GM12865 (cell line): ENCODE results near the gene UBAC2.
"Not testable (repeated sequence)": the region's sequence is repeated elsewhere in the genome, so short reads cannot be mapped to it uniquely, and the experiment has no call there.

Experiments
- DNase-seq: peaks from one replicate; pipeline ENCODE4 v3.0.0; 2010; ENCODE audit warnings: low read depth
- H3K4me3 ChIP-seq: 2 replicates; pipeline ENCODE4 v1.5.1; 2011; ENCODE audit warnings: mild to moderate bottlenecking, low read depth, low read length, control low read depth
- CTCF ChIP-seq: IDR thresholded peaks from 2 replicates; pipeline ENCODE4 v1.5.1; 2011; ENCODE audit warnings: low read length, control low read depth, low read depth, inconsistent platforms; ENCODE audit not compliant: insufficient read depth; ENCODE audit errors: missing control alignments

UBAC2 gene

GRCh38 chr13:99237981-99238662 lies 37.5 kb downstream of the UBAC2 start:
- H3K4me3 ChIP-seq = peak overlapping the region; percentile 5; the same call in 1 of the 2 replicates
- TF ChIP-seq CTCF = no peak
- peak; percentile 57 for DNase-seq

GRCh38 chr13:99246100-99246499 lies 45.4 kb downstream of the UBAC2 start:
- no peak for DNase-seq
- TF ChIP-seq CTCF = no peak
- H3K4me3 ChIP-seq = no peak overlapping the region

DNA sequence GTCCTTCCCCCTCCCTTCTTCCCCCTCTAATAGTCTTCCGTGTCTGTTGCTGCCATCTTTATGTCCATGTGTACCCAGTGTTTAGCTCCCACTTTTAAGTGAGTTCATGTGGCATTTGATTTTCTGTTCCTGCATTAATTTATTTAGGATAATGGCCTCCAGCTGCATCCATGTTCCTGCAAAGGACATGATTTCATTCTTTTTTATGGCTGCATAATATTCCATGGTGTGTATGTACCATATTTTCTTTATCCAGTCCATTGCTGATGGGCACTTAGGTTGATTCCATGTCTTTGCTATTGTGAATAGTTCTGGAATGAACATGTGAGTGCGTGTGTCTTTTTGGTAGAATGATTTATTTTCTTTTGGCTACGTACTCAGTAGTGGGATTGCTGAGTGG lies 48.5 kb downstream of the UBAC2 start:
- DNase-seq, H3K4me3 ChIP-seq: not testable (repeated sequence)

DNA sequence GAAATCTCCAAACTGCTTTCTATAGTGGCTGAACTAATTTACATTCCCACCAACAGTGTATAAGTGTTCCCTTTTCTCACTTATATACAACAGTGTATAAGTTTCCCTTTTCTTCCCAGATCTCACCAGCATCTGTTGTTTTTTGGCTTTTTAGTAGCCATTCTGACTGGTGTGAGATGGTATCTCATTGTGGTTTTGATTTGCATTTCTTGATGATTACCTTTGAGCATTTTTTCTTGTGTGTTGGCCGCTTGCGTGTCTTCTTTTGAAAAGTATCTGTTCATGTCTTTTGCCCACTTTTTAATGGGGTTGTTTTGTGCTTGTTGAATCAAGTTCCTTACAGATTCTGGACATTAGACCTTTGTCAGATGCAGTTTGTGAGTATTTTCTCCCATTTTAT lies 49.0 kb downstream of the UBAC2 start:
- H3K4me3 ChIP-seq, DNase-seq: not testable (repeated sequence)

GRCh38 chr13:99250982-99251825 lies 50.5 kb downstream of the UBAC2 start:
- no peak for DNase-seq
- H3K4me3 ChIP-seq = no peak overlapping the region
- no peak for TF ChIP-seq CTCF

- H3K4me3 ChIP-seq = no peak overlapping the region
- DNase-seq = no peak
- TF ChIP-seq CTCF = no peak
Observed at GRCh38 chr13:99251921-99252320, 51.3 kb downstream of the UBAC2 start.

DNA sequence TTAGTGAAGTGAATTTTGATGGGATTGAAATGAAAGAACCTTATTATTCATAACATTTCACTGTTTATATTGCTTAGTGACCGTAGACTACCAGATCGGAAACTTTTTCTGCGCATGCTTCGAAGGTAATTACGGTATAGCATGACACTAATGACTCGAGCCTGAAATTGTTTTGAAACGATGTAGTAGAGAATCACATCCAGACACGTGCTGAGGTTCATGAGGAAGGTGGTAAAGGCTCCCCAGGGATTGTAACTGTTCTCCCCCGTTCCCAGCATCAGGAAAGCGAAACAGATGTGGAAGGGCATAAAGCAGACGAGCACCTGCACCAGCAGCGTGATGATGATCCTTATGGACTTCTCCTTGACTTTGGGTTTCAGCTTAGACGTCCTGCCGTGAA lies 54.2 kb downstream of the UBAC2 start:
- H3K4me3 ChIP-seq = no peak overlapping the region
- no peak for TF ChIP-seq CTCF
- DNase-seq = no peak

DNA sequence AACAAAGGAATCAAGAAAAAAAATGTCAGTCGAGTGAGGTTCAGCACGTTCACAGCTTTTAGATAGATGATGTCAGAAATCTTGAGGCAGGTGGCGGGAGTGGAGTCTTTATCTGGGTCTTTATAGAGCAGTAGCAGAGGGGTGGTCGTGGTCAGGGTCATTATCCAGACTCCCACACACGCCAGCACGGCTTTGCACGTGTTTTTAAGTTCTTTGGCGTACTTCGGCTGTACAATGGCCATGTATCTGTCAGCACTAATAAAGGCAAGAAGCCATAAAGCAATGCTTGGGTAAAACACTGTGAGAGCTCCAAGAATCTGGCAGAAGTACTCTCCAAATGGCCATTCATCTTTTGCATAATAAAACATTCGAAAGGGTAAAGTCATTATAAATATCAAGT lies 54.6 kb downstream of the UBAC2 start:
- no peak for TF ChIP-seq CTCF
- H3K4me3 ChIP-seq = no peak overlapping the region
- no peak for DNase-seq
